ENCODE results near the gene SLC22A31.

SLC22A31 gene

GRCh38 chr16:89147085-89147817, 53.1 kb downstream of the SLC22A31 start:
- no peak for DNase-seq

GRCh38 chr16:89146211-89147005, 53.9 kb downstream of the SLC22A31 start:
- no peak for DNase-seq
